IPS-11a (cell line): Measurements from ENCODE around the gene AKAP12.
"Not testable (repeated sequence)": the region's sequence is repeated elsewhere in the genome, so short reads cannot be mapped to it uniquely, and the experiment has no call there.

Experiments
- H3K4me3 ChIP-seq: one replicate; pipeline ENCODE4 v1.5.1; 2013; ENCODE audit warnings: low read depth, low read length, control low read depth

AKAP12 gene

GRCh38 chr6:151306269-151306783, 66.6 kb downstream of the AKAP12 start:
- H3K4me3 ChIP-seq, result no peak overlapping the region

GRCh38 chr6:151307501-151307900, 67.7 kb downstream of the AKAP12 start:
- no peak overlapping the region for H3K4me3 ChIP-seq

GRCh38 chr6:151309619-151310018, 69.9 kb downstream of the AKAP12 start:
- H3K4me3 ChIP-seq, result no peak overlapping the region

- no peak overlapping the region for H3K4me3 ChIP-seq
These were observed 70.5 kb downstream of the AKAP12 start for GRCh38 chr6:151310279-151310678.

- H3K4me3 ChIP-seq, result no peak overlapping the region
These were observed 71.3 kb downstream of the AKAP12 start for GRCh38 chr6:151310852-151311767.

- no peak overlapping the region for H3K4me3 ChIP-seq
These were observed 73.3 kb downstream of the AKAP12 start for GRCh38 chr6:151313066-151313491.

GRCh38 chr6:151315661-151316060, 75.9 kb downstream of the AKAP12 start:
- not testable (repeated sequence) for H3K4me3 ChIP-seq

GRCh38 chr6:151317103-151317994, 77.6 kb downstream of the AKAP12 start:
- H3K4me3 ChIP-seq, result no peak overlapping the region

- no peak overlapping the region for H3K4me3 ChIP-seq
These were observed 78.2 kb downstream of the AKAP12 start for GRCh38 chr6:151317995-151318365.

GRCh38 chr6:151320140-151320539, 80.4 kb downstream of the AKAP12 start:
- no peak overlapping the region for H3K4me3 ChIP-seq

GRCh38 chr6:151321438-151321837, 81.7 kb downstream of the AKAP12 start:
- no peak overlapping the region for H3K4me3 ChIP-seq

GRCh38 chr6:151322570-151322969, 82.8 kb downstream of the AKAP12 start:
- H3K4me3 ChIP-seq, result no peak overlapping the region

GRCh38 chr6:151323791-151324487, 84.2 kb downstream of the AKAP12 start:
- H3K4me3 ChIP-seq, result no peak overlapping the region

- no peak overlapping the region for H3K4me3 ChIP-seq
These were observed 84.7 kb downstream of the AKAP12 start for GRCh38 chr6:151324488-151324825.

- H3K4me3 ChIP-seq, result peak overlapping the region; percentile 25
These were observed 85.6 kb downstream of the AKAP12 start for GRCh38 chr6:151325075-151326050.

- no peak overlapping the region for H3K4me3 ChIP-seq
These were observed 86.5 kb downstream of the AKAP12 start for GRCh38 chr6:151326116-151326825.

GRCh38 chr6:151327101-151327500, 87.3 kb downstream of the AKAP12 start:
- H3K4me3 ChIP-seq, result no peak overlapping the region

- no peak overlapping the region for H3K4me3 ChIP-seq
These were observed 90.4 kb downstream of the AKAP12 start for GRCh38 chr6:151330130-151330696.

GRCh38 chr6:151335930-151336329, 96.2 kb downstream of the AKAP12 start:
- H3K4me3 ChIP-seq, result no peak overlapping the region
